ENCODE results near the gene ISL1.

Gene ISL1

GRCh38 chr5:51411921-51412325, 28.7 kb downstream of the ISL1 start:
- H3K4me3 ChIP-seq (ENCODE audit: low read depth, low read length), result no peak overlapping the region

GRCh38 chr5:51414516-51414915, 31.3 kb downstream of the ISL1 start:
- no peak for TF ChIP-seq CTCF (IDR thresholded peaks at IDR 0.05; ENCODE audit: low read depth, low read length)
- no peak overlapping the region for H3K4me3 ChIP-seq (ENCODE audit: low read depth, low read length)

More at GRCh38 chr5:51411921-51412325, 28.7 kb downstream of the ISL1 start:
- TF ChIP-seq CTCF (IDR thresholded peaks at IDR 0.05; ENCODE audit: low read depth, low read length), result no peak

GRCh38 chr5:51416149-51416548, 32.9 kb downstream of the ISL1 start:
- TF ChIP-seq CTCF (IDR thresholded peaks at IDR 0.05; ENCODE audit: low read depth, low read length), result no peak
- H3K4me3 ChIP-seq (ENCODE audit: low read depth, low read length), result no peak overlapping the region

GRCh38 chr5:51433052-51433710, 49.9 kb downstream of the ISL1 start:
- no peak overlapping the region for H3K4me3 ChIP-seq (ENCODE audit: low read depth, low read length)
- no peak for TF ChIP-seq CTCF (IDR thresholded peaks at IDR 0.05; ENCODE audit: low read depth, low read length)

GRCh38 chr5:51439232-51439631, 56.0 kb downstream of the ISL1 start:
- no peak for TF ChIP-seq CTCF (IDR thresholded peaks at IDR 0.05; ENCODE audit: low read depth, low read length)
- no peak overlapping the region for H3K4me3 ChIP-seq (ENCODE audit: low read depth, low read length)

Measured in WI38 (cell line).